Activated gamma-delta T cell (primary cell): ENCODE measurements around the gene SPEG.

ENCODE experiments used
- DNase-seq: peaks from one replicate; lab custom pipeline; 2025; lab: John Stamatoyannopoulos, UW

Gene SPEG

DNA sequence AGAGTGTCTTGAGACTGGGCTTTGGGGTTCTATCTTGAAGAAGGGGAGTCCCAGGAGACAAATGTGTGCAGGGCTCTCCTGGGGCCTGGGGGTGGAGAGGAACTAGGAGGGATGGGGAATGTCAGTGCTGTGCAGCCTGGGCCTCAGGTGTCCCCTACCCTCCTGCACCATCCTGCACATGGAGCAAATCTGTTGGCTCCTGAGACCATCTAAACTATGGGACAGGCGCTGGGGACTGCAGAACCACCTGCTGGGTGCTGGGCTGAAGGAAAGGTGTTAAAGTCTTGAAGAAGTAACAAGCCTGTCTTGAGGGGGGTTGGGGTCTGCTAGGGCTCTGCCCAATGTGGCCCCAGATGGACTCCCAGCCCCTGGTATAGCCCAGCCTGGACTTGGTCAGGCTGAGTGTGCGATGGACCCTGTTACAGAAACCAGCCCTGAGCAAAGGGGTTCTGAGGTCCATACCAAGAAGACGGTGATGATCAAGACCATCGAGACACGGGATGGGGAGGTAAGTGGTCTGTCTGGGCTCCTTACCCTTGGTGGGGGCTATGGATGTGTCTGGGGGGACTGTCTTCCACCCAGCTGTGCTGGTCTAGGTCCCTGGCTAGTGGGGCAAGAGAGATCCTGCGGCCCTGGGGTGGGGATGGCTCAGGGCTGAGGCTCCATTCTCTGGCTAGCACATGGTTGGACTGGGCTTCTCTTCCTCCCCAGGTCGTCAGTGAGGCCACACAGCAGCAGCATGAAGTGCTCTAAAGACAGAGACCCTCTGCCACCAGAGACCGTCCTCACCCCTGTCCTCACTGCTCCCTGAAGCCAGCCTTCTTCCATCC is 9.2 kb upstream of the SPEG start:
- DNase-seq, result no peak

DNA sequence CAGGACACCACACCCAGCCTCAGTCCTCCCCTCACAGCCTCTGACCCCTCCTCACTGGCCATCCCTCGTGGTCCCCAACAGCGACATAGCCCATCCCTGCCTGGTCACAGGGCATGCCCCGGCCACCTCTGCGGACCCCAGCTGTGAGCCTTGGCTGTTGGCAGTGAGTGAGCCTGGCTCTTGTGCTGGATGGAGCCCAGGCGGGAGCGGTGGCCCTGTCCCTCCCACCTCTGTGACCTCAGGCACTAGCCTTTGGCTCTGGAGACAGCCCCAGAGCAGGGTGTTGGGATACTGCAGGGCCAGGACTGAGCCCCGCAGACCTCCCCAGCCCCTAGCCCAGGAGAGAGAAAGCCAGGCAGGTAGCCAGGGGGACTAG is 8.6 kb upstream of the SPEG start:
- no peak for DNase-seq

DNA sequence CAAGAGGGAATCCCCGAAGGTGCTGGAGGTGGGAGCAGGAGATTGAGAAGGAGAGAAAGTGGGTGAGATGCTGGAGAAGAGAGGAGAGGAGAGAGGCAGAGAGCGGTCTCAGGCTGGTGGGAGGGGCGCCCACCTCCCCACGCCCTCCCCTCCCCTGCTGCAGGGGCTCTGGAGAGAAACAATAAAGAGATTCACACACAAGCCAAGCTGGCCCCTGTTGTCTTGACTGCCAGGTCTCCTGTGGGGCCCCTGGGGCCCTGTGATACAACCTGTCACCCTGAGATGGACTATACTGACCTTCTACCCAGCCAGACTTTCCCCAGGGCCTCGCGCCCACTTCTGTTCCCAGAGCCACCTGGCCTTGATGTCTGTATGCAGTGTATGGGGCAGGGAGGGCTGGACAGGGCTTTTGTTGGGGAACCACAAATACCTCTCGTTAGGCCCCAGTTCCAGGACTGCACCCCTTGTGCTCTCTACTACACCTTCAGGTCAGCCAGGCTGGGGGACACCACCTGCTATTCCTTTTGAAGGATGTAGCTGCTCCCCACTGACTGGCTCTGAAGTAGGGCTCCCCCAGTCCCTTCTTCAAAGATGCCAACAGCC is 8.0 kb upstream of the SPEG start:
- DNase-seq, result no peak

DNA sequence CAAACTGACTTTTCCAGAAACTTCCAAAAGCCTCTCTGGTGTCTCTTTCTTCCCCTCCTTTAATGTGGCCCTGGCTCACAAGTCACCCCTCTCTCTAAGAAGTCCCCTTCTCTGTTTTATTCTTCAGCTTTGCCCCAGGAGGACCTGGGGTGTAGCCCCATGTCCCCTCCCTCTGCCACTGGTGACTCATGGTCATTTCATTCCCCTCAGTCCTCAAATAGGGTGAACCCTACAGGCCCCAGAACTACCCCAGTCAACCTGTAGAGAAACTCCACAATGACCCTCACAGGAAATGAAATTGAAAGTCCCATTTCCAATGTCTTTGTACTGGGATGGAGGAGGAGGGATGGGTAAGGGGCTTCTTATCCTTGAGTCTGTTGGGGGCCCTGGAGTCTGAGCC is 6.2 kb upstream of the SPEG start:
- no peak for DNase-seq

DNA sequence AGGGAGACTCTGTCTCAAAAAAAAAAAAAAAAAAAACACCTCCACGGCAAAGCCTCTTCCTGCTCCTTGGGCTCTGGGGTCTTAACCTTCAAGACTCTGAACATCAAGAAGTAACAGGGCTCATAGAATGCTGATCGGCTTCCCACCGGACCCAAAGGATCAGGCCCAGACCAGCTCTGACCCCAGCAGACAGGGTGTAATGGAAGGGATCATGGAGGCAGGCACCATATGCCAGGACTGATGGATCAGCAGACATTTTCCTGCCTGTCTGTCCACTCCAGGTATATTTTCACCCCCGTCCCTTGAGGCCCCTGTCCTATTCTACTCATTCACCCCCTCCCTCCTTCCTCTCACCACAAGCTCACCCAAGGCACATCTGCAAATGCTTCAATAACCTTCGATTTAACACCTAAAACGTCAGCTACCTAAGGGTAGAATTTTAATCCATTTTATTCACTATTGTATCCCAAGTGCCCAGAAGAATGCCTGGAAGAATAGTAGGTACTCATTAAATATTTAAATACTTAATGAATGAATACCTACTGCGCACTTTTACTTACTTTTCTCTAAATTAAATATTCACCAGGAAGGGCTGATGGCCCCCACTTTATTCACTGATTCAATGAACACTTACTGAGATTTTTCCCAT is 4.6 kb upstream of the SPEG start:
- no peak for DNase-seq

DNA sequence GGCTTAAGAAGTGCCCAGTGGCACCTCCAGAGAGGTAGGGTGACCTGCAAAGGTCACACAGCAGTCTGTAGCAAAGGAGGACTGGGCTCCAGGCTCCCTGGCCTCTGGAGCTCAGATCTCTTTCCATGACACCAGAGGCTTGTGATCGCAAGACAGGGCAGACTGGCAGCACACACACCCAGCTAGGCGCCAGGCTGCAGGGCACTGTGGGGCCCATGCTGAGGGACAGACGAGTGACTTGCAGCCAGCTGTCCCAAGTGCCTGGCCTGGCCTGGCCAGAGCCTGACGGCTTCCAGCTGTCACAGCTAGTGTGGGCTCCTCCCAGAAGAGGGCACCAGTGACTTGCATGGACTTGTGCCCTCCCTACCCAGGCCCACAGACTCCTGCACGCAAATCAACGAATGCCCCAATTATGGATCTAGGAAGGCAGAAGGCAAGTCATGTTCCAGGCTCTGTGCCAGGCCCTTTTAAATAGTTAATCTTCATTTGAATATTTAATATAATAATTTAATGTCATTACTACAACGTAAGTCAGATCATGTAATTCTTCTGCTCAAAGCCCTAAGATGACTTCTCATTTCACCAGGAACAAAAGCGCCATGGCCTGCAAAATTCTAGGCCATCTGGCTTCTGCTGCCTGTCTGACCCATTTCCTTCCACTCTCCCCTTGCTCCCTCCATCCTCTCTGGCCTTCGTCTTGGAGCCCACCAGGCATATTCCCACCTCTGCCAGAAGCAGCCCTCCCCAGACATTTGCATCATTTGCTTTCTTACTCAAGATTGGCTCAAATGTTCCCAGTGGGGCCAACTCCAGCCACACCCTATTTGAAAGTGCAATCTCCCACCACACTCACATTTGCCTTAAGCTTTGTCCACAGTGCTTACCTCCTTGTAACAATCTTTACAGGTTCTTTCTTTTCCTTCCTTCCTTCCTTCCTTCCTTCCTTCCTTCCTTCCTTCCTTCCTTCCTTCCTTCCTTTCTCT is 3.7 kb upstream of the SPEG start:
- DNase-seq, result no peak

DNA sequence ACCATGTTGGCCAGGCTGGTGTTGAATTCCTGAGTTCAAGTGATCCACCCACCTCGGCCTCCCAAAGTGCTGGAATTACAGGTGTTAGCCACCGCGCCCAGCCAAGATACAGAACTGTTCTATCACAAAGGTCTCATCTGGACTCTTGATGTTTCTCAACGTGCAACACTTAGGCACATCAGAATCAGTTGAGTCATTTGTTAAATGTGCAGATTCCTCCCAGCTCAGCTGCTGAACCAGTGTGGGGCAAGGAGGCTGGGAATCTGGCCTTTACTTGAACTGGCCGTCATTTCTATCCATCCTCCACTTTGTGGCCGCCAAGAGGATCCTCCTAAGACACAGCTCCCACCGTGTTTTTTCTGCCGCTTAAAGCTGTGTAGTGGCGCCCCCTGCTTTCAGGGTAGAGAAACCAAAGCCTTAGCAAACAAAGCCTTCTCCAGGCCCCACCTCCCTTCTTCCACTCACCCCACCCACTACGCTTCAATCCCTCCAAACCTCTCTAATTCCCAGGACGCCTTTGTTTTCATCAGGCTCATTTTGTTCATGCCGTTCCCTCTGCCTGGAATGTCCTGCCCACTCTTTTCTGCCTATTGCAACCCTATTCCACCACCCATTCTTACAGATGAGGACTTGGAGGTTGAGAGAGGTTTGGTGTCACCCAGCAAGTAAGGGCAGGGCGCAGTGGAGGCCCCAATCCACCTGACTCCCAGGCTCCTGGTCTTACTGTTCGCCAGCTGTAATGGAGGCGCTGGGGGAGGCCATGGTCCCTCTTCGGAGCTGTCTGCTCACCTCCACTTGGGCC is 776 bp upstream of the SPEG start:
- no peak for DNase-seq

DNA sequence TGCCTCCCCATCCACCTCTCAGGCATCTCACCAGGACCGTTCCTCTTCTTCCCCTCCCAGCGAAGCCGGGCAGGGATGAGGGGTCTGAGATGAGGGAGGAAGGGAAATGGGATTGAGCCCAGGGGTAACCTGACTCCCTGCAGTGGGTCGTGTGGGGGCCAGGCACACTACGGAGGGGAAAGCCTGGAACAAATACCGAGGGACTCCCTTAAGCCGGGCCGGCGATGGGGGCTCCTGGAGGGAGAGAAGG is 250 bp upstream of the SPEG start:
- no peak for DNase-seq

DNA sequence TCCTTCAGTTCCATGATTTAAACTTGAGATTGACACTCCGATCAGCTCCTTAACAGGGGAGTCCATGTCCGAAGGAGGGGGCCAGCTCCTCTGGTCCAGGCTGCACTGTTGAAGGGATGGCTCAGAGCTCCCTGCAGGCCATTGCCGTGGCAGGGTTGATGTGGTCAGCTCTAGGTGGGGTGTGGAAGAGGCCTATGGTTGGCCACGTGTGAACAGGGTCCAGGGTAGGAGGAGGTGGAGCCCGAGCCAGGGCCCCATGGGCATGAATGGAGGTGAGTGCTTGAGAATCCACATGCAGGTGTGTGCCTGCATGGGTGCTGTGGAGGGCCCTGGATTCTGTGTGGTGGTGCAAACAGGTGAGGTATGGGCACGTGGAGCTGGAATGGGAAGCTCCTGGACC is 1.1 kb downstream of the SPEG start:
- DNase-seq, result no peak

DNA sequence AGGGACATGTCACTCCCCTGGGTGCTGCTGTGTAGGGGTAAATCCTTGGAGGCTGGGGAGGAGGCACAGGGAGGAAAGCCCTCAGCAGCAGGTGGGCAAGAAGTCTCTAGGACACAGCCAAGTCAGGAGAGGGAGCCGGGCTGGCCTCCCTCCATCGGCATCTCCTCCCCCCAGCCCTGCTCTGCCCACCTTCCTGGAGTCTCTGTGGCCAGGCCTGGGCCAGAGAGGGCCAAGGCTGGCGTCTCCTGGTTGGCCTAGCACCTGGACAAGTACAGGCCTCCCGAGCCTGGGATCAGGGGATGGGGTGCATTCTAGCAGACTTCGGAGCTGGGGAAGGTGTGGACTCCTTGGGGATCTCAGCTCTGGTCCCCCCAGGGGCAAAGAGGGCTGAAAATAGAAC is 1.8 kb downstream of the SPEG start:
- no peak for DNase-seq

DNA sequence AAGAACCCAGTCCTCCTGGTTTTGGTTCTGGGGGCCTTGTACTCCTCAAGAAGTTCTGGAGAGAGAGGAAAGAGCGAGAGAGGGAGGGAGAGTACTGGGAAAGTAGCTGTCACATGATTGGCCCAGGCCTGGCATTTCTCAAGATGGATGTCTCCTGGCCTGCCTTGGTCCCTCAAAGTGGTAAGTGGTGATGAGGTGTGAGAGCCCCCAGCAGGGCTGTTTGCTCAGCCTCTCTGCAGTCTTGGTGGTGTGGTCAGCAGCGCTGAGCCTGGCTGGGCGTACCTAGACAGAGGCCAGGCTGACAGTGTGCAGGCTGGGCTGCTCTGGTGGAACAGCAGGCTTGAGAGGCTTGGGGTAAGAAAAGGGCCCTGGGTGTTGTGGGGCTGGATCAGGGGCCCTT is 2.5 kb downstream of the SPEG start:
- no peak for DNase-seq

DNA sequence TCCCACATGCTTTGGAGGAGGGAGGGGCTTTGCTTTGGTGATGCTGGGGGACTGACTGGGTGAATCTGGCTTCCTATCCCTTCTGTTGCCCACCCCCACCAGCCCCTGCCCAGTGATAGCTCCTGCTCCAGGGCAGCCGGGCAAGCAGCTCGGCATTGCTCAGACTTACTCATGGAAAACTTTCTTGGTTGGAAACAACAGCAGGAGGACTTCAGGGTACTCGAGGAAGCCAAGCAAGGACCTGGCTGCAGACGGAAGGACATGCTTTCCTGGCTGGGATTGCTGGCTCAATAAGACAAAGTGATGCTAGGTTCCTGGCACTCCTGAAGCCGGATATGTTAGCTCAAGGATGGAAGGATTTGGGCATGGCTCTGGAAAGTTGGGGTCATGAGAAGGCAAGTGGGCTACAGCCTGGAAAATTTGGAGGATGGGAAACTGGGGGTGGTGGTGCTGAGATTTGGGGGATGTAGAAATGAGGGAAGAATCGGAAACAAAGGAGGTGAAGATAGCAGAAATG is 3.1 kb downstream of the SPEG start:
- DNase-seq, result no peak

DNA sequence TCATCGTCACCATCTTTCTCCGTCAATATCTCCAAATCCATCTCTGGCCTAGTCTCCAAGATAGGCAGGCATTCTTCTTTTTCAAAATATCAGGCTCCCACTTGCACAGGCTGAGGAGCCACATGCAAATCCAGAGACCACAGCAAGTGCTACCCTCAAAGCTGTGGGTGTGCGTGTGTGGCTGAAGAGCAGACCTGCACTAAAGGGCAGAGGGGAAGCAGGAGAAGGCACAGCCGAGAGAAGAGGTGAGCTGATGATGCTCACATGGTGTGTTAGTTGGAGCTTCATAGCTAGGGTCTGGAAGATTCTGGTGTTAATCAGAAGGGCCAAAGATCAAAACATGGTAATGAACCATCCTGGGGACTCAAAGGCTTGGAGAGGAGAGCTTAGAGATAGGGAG is 3.8 kb downstream of the SPEG start:
- no peak for DNase-seq

DNA sequence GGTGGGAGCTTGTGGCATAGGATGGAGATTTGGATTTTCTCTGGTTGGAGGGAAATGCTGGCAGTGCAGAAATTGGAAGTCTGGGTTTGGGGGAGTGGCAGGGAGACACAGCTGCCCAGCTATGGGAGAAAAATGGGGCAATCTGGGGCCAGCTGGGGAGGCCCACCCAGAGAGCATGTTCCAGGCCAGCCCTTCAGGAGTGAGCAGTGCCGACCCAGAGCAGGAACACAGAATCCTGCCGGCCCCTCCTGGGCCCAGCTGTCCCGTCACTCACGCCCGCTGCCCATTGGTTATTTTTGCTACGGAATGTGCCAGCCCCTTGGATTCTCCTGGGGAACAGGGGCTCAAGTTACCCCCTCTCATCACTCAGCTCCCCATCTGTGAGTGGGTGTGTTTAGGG is 4.9 kb downstream of the SPEG start:
- no peak for DNase-seq

DNA sequence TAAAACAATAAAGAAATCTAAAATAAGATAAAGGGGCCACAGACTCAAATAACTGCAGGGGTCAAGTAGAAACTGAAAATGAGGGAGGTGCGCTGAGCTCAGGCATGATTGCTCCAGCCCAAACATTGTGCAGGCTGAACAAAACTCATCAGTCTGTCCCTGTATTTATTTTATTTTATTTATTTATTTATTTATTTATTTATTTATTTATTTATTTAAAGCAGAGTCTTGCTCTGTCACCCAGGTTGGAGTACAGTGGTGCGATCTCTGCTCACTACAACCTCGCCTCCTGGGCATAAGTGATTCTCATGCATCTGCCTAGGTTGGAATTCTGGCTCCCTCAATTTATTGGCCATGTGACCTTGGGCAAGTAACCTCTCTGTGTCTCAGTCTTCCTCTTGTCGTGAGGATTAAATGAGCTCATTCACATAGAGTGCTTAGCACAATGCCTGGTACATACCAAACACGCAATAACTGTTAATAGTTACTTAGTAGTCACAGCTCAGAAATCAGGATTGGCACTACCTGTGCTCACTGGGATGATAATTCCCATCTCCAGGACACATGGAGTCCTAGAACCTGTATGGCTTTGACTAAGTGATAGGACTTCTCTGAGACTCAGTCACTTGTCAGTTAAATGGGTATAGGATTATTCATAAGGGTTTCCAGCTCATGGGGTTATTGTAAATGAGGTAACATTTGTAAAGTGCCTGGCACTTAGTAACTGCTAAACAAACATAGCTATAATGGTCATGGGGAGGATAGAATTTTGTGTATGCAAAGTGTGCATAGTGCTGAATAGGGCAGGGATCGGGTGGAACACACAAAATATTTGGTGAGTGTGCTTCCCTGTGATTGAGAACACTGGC is 6.0 kb downstream of the SPEG start:
- no peak for DNase-seq

DNA sequence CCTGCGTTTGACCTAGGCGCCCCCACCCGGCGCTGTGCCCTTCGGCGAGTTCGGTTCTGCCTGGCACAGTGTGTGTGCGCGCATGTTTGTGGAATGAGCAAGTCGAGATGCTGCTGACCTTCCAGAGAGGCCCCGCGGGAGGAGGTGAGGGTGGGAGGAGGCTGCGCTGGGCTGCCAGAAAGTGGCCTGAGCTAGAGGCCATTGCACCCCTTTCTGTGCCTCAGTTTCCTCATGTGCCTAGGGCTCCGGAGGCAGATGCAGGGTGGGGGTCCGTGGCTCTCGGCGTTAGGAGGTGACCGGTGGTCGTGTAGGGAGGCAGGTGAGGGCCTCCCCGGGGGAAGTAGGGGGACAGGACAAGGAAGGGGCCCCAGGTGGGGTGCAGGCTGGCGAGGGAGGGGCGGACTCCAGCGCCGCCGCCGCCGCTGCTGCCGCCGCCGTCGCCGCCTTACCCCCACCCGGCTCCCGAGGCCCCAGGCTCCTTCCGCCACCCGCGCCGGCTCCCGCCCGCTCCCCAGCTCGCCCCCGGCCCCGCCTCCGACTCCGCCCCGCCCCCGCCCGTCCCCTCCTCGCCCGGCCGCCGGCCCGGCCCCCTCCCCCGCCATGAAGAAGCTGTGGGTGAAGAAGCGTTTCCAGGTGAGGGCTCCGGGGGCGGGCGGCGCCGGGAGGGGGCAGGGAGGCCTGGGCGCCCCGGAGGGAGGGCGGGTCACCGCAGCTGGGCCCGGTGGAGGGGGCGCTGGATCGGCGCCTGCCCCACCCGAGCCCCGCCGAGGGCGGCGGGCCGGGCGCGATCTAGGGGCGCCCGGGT is 7.0 kb downstream of the SPEG start:
- DNase-seq, result peak; percentile 37

DNA sequence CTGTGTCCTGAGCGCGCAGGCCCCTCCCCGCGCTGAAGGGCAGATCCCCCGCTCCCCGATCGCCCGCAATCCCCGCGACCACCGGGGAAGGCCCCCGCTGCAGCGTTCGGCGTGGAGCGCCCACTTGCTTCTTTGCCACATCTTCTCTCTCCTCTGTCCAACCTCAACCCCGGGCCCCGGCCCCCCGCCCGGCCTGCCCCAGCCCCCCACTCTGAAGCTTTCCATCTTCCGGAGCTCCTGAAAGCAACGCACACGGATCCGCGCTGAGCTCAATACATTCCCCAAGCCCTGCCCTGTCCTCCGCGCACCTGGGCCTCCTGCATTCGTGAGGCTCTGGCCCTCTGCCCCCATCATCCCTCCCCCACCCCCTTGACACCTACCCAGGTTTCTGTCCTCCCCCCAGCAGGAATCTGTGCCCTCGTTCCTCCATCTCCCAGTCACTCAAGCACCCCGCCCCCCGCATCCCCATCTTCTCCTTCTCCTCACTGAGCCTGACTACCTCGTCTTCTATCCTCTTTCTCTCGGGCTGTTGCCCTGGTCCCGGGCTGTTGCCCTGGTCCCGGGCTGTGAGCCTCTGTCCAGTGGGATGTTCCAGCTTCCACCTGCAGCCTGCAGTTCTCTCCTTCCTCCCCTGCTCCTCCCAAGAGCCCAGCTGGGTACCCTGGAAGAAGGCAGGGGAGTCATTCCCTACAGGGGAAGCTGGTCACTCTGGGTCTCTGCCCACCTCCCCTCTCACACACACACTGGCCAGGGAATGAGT is 7.8 kb downstream of the SPEG start:
- no peak for DNase-seq

DNA sequence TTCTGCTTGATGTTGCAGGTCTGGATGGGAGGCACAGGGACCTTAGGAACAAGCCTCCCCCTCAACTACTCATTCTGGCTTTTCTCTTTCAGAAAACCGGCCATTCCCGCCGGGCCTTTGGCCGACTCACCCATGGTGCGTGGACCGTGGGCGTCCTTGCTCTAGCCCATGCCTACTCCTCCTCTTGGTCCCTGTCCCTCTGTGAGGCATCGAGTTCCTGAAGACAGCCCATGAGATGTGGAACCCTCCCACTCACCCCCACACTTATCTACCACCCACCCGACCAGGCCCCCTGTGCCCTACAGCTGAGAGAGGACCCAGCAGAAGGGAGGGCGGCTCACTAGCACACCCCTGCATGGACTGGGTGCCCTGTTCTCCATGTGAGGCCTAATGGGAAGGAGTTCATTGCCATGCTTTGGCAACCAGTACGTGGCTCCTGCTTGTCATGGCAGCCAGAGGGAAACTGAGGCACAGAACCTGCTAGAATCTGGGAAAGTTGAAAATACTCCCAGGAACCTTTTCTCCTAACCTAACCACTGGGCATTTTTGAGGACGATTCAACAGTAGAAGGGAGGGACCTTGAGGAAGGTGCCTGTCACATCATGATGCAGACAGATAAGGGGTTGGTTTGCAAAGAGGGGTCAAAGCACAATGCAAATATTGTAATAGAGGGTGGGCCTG is 8.5 kb downstream of the SPEG start:
- DNase-seq, result no peak
